KOPT-K1 (cell line): Measurements from ENCODE around the gene MEG3.

Experiments
- H3K27ac ChIP-seq: fragments of 200-600 bp; sonication (generic); 2 replicates; pipeline ENCODE4 v1.5.1; 2016; ENCODE audit warnings: antibody characterized with exemption, mild to moderate bottlenecking, low read depth, low read length; ENCODE audit not compliant: poor library complexity, severe bottlenecking
- H3K36me3 ChIP-seq: fragments of 200-600 bp; sonication (generic); 2 replicates; pipeline ENCODE4 v1.5.1; 2017; ENCODE audit warnings: antibody characterized with exemption, mild to moderate bottlenecking, low read length, moderate library complexity; ENCODE audit not compliant: insufficient read depth
- H3K9me3 ChIP-seq: fragments of 200-600 bp; sonication (generic); 2 replicates; pipeline ENCODE4 v1.5.1; 2017; ENCODE audit warnings: antibody characterized with exemption, low read length, mild to moderate bottlenecking; ENCODE audit not compliant: insufficient read depth, poor library complexity, severe bottlenecking

Gene MEG3

DNA sequence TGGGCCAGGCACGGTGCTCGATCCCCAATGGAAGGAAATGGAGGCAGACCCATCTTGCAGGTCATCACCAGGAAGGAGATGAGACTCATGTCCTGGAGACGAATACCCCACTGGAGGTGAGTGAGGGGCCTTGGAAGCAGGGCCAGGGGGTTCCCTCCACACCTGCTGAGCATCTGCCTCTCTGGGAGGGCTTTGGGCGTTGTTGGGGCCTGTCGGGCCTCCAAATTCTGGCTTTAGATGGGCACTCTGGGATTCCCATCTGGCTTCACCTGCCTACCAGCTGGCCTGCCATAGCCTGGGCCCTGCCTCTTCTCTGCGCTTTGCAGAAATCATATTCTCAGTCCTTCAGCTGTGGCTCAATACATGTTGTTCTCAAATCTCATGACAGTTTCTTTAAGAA is 63.7 kb downstream of the MEG3 start:
- no peaks in the 10 kb centered on the region for H3K9me3 ChIP-seq
- H3K27ac ChIP-seq, result no peak overlapping the region

DNA sequence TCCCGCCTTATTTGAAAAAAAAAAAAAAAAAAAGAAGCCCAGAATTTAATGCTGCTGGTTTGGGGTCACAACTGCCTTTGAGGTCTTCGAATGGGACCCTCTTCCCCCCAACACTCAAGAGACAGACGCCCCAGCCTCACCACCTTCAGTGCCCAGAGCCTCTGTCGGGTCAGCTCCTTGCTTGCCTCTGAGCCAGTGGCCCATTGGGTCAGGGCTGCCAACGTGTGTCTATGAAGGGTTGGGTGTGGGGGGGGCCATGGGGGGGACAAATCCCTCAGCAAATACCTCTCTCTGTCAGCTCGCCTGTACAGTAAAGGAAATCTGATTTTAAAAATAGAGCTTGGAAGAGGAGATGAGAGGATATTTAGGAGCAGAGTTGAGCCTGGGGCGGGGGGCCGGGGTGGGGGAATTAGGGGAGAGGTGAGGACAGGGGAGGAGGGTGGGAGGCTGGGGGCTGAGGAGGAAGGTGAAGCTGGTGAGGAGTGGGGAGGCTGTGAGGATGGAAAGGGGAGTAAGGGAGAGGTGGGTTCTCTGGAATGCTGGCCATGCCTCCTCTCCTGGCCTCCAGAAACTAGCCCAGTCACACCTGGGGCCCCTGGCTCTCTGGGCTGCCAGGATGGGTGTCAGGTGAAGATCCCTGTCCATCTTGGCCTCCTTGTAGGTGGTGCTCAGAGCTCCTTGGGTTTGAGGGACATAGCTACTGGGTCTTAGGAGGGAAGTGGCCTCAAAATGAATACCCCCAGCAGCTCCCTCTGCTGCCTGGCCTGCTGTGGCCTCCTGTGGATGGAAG is 64.3 kb downstream of the MEG3 start:
- no peak overlapping the region for H3K27ac ChIP-seq
- H3K9me3 ChIP-seq, result no peaks in the 10 kb centered on the region
- no peaks in the 10 kb centered on the region for H3K36me3 ChIP-seq

More for the DNA sequence above, 63.7 kb downstream of the MEG3 start:
- H3K36me3 ChIP-seq, result no peaks in the 10 kb centered on the region

DNA sequence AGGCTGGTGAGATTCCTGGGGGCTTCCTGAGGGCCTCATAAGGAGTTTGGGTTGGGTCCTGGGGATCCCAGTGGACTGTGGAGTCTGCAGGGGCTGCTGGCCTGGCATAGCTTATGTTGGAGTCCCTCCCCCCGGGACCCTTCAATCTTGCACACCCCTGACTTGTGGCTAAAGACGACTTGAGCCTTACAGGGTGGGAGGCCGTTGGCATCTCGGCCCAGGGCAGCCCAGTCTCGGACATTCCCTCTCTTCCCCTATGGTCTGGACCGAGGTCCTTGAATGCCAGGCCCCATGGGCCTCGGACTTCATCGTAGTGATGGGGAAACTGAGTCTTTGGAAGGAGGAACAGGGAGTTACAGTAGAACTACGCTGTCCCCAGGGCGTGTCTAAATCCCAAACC is 65.1 kb downstream of the MEG3 start:
- H3K27ac ChIP-seq, result no peak overlapping the region
- no peaks in the 10 kb centered on the region for H3K9me3 ChIP-seq
- no peaks in the 10 kb centered on the region for H3K36me3 ChIP-seq

DNA sequence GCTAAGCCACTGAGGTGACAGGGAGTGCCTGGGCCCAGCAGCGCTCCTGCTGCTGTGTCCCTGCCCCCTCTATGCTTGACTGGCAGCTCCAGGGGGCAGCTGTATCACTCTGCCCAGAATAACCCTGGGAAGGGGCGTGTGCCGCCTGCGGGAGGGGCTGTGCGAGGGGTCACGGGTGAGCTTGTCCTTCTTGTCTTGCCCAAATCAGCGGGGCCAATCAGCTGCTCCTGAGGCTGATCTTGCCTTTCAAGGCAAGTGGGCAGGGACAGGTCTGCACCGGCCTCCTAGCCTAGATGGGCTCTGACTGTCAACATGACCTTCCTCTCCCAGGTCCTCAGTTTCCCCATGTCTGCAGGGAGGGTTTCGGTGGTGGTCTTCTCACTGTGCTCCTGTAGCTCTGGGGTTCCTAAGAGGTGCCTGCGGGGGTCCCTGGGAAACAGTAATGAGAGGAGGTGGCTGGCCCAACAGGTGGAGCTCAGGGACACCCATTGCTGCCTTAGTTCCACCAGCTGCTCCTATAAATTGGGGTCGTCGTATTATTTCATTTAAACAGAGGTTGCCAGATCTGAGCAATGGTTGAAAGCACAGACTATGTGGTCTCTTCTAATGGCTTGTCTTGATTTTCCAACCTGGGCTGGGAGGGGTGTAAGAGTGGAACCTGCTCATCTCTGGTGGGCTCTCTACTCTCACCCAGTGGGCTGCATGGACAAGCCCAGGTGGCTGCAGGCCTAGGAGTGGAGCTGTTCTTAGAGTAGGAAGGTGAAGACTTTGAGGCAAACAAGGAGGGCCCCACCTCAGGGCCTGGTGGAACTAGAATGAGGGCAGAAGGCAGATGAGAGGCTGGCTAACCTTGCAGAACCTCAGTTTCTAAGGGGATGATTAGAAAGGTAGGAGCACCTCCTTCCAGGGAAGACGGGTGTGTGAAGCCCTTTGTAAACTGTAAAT is 65.9 kb downstream of the MEG3 start:
- H3K27ac ChIP-seq, result no peak overlapping the region
- no peaks in the 10 kb centered on the region for H3K36me3 ChIP-seq
- H3K9me3 ChIP-seq, result no peaks in the 10 kb centered on the region

DNA sequence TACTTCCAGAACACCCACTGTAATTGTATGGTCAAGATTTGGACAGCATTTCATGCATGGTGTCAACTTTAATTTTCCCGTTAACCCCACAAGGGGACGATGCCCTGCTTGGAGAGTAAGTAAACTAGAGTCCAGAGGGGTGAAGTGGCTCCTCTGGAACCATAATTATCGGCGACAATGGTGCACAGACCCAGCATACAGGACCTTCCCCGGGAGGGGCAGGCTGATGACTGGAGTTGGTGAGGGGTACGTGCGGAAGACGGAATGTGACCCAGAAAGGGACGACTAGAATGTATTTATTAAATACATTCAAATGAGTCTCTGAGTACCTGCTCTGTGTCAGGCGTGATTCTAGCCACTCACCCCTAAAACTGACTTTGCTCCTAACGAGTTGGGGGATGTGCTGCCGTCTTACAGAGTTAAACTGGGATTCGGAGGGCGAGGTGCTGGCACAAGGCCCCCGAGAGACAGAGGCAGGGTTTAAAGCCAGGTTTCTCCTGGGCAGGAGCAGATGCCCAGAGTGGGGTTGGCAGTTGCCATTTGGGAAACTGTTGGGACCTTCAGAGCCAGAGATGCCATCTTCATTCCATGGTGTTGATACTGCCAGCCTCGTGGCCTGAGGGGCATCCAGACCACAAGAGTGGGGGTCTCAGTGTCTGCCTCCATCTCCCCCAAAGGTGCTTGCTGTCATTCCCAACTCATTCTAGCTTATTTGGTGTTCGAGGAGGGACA is 66.7 kb downstream of the MEG3 start:
- Histone ChIP-seq H3K9me3 (no peaks in the 10 kb centered on the region), H3K36me3 (no peaks in the 10 kb centered on the region), H3K27ac (no peak overlapping the region)

DNA sequence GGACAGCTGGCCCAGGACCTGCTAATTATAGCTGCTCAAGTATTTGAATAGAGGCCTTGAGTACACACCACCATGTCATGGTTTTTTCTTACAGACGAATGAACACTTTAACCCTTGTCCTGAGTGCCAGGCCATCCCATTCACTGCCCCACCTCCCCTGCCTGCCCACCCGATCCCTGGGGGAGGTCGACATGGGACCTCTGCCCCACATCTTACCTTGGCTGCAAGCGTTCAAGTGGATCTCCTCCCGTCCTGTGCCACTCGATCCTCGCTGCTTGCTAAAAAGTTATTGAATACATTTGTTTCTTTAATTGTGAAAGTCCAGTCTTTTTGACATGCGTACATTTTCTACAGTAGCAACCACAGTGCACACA is 67.3 kb downstream of the MEG3 start:
- no peaks in the 10 kb centered on the region for H3K36me3 ChIP-seq
- no peak overlapping the region for H3K27ac ChIP-seq
- H3K9me3 ChIP-seq, result no peaks in the 10 kb centered on the region

DNA sequence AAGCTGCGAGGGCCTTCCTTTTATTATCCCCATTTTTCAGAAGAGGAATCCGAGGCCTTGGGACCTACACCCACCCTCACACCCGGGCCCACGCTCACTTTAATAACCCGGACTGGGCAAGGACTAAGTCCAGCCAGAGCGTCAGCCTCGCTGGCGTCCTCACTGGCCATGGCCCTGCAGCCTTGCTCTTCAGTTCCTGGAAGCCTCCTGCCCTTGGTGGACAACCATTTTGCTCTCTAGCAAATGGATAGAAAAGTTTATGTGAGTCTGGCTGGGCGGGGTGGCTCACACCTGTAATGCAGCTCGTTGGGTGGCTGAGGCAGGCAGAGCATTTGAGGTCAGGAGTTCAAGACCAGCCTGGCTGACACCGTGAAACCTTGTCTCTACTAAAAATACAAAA is 67.8 kb downstream of the MEG3 start:
- Histone ChIP-seq H3K9me3 (no peaks in the 10 kb centered on the region), H3K36me3 (no peaks in the 10 kb centered on the region), H3K27ac (no peak overlapping the region)

DNA sequence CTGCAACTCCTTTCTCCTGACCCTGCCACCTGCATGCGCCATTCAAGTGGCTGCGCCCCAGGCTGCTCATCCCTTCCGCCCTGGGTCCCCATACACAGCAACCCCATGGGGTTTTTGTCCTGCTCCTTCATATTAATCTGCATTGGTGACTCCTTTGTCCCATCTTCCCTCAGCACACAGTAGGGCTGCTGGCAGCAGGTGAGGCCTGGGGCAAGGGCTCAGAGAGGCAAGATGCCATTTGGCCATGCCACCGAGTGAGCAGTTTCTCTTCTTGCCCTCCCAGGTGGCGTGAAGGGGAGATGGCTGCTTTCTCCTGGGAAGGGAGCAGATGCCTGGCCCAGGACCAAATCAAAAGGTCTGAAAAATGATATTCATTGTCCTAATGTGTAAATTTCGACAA is 68.5 kb downstream of the MEG3 start:
- Histone ChIP-seq H3K9me3 (no peaks in the 10 kb centered on the region), H3K27ac (no peak overlapping the region), H3K36me3 (no peaks in the 10 kb centered on the region)

DNA sequence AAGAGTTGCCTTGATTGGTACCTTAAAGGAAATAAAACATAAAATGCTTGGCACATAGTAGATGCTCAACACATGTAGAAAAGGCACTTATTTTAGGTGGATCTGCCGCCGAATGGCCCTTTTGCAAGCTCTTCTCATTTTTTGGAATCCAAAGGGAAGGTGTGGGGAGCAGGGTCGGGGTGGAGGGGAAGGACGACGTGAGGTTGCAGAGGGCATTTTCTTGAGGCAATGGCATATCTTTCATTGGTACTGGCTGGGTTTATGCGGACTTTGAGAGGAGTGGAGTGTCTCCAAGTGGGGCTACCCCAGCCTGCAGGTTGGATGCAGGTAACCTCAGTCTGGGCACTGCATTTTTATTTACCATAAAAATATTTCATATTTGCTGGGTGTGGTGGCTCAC is 69.5 kb downstream of the MEG3 start:
- H3K27ac ChIP-seq, result no peak overlapping the region
- peaks cover 2% of the 10 kb centered on the region for H3K9me3 ChIP-seq
- no peaks in the 10 kb centered on the region for H3K36me3 ChIP-seq

DNA sequence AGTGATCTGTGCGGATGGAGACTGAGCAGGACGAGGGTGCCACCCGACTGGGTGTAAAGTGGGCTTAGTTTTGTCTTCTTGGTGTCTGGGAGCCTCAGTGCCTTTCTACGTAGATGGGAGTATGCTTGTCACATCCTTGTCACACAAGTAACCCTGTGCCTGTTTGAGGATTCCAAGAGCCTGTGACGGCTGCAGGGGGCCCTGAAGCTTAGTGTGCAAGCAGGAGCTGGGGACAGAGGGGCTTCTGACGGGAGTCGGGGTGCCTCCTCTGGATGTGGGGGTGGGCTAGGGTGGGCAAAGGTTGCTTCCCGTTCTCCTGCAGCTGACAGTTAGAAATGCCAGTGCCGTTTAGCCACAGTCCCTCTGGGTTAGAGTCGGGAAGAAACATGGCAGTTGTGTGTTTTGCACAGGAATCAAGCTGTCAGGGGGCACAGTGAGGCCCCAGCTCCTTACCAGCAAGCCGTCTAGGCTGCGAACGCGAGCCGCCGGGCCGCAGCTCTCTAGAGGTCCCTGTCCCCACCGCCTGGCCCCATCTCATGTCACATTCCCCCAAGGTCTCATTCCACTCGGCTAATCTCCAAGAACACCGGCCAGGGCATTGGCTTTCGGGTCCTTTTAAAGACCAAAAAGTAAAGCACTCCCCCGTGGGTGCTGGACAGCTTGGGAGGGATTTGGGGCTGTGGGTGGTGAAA is 70.6 kb downstream of the MEG3 start:
- Histone ChIP-seq H3K27ac (no peak overlapping the region), H3K9me3 (peaks cover 13% of the 10 kb centered on the region)

DNA sequence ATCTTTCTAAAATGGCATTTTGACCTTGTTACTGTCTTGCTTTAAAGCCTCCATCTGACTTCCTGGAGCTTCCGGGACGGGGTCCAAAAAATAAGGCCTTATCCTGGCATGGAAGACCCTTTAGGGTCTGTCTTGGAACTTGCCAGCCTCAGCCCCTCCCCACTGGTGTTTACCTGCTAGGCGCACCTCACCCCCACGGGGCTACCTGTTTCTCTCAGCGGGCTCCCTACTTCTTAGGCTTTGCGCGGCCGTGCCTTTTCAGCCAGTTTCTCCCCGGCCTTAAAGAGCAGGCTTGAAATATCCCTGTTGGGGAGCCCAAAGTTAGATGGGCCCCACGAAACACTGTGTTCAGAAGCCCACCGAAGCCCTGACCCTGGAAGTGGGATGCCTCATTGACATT is 72.5 kb downstream of the MEG3 start:
- H3K36me3 ChIP-seq, result no peaks in the 10 kb centered on the region
- no peak overlapping the region for H3K27ac ChIP-seq
- peaks cover 24% of the 10 kb centered on the region for H3K9me3 ChIP-seq

More for the DNA sequence above, 70.6 kb downstream of the MEG3 start:
- H3K36me3 ChIP-seq, result no peaks in the 10 kb centered on the region

DNA sequence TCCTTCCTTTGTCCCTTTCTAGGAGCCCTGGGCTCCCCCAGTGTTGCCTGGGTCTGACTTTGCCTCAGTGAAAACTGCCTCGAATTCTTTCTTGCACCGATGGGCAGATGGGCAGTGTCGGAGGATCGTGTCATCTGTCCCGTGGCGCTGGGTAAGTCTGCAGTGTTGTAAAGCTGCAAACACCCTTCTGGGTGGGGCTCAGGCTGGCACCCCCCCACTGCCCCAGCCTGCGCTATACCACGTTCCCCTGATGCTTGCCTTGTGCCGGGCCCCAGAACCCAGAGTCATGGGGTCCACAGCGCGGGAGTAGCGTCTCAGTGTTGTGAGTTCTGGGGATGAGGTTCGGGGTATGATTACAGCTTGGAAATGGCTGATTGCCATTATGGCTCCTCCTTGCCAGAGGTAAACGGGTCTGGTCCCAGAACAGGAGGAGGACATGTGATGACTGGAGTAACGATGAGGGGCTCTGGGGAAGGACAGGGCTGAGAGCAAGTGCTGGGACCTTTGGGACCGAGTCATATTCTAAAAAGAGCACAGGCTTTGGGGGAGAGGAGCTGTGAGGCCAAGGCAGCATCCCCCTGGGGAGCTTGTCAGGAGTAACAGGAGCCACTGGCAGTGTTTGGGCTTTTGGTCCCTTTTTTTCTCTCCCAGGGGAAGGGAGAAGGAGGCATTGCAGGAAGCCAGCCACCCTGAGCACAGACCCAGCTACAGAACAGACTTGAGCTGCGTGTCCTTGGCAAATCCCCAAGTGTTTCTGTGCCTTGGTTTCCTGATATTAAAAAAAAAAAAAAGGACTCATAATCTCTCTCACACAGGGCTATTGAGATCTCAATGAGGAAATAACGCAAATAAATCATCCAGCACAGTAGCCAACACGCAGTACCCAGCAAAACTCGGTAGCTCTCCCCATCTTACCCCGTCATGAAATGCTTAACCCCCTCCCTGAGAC is 73.3 kb downstream of the MEG3 start:
- H3K36me3 ChIP-seq, result no peaks in the 10 kb centered on the region
- no peak overlapping the region for H3K27ac ChIP-seq
- H3K9me3 ChIP-seq, result peaks cover 24% of the 10 kb centered on the region

DNA sequence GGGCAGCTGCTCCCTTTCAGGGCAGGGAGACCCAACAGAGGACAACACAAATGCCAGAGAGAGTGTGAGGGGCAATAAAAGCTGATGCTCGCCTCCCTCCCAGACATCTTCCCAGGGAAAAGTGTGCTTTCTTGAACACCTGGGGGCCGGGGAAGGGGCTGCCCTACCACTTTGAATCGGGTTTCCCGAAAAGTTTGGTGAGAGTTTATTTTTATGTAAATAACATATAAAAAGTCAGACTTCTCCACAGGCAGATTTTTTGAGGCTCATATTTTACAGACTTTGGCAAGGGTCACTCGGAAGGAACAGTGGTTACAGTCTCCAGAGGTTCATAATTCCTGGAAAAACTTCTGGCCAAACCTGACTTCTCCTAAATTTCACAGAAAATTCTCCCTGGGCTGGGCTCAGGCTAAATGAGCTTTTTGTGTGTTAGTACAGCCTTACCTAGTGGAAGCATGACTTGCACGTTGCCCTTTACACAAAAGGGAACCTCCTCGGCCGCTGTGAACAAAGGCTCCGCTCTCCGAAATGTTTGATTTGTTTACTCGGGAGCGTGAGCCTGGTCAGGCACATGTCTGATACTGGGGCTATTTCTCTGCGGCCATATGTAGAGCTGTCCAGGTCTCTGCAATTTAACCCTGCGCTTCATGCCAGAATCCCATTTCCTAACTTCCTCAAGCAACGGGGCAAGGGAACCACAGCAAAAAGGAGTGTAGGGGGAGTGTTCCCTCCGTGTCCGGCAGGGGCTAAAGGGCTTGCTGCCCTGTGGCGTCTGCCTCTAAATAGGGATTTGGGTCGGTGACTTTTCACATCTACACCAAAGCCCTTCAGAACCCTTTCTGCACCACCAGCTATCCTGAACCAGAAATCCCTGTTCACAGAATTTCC is 74.2 kb downstream of the MEG3 start:
- no peaks in the 10 kb centered on the region for H3K36me3 ChIP-seq
- no peak overlapping the region for H3K27ac ChIP-seq
- H3K9me3 ChIP-seq, result peaks cover 24% of the 10 kb centered on the region
